HepG2 (cell line): ENCODE measurements around the gene NOTUM. TPM values are rescaled to one million over a fixed set of nuclear protein-coding genes. Genes with fewer than 3 reads are reported as not detected.
A peak's percentile ranks its signal among the peaks of the same experiment; 100 is the strongest.

Experiments used
- AHDC1 ChIP-seq: sonication (generic); formaldehyde crosslinking; IDR thresholded peaks from 2 replicates; pipeline ENCODE4 v1.5.1; 2020; ENCODE audit warnings: mild to moderate bottlenecking, missing genetic modification reagents, borderline replicate concordance
- CHD2 ChIP-seq: IDR thresholded peaks from 2 replicates; pipeline ENCODE4 v1.6.1; 2011; ENCODE audit warnings: low read depth, low read length, improper control_type of control experiment
- GATAD1 ChIP-seq: IDR thresholded peaks from 2 replicates; pipeline ENCODE4 v1.6.1; 2016; ENCODE audit warnings: missing genetic modification reagents, missing compliant biosample characterization
- ISX ChIP-seq: sonication (generic); formaldehyde crosslinking; conservative IDR thresholded peaks from 2 replicates; pipeline ENCODE4 v1.5.0; 2020; ENCODE audit warnings: missing genetic modification reagents
- MXD3 ChIP-seq: IDR thresholded peaks from 2 replicates; pipeline ENCODE4 v1.6.1; 2016; ENCODE audit warnings: mild to moderate bottlenecking, missing biosample characterization, missing genetic modification reagents
- NAIF1 ChIP-seq: sonication (generic); formaldehyde crosslinking; IDR thresholded peaks from 2 replicates; pipeline ENCODE4 v1.5.0; 2020; ENCODE audit warnings: mild to moderate bottlenecking, missing genetic modification reagents, borderline replicate concordance
- NFE2 ChIP-seq: sonication (generic); formaldehyde crosslinking; IDR thresholded peaks from 2 replicates; pipeline ENCODE4 v1.4.0; 2020; ENCODE audit warnings: missing genetic modification reagents
- NFIB ChIP-seq: sonication (generic); formaldehyde crosslinking; IDR thresholded peaks from 2 replicates; pipeline ENCODE4 v1.9.0; 2021; ENCODE audit warnings: missing genetic modification reagents, mild to moderate bottlenecking, borderline replicate concordance
- RARA ChIP-seq: IDR thresholded peaks from 2 replicates; pipeline ENCODE4 v1.6.1; 2016; ENCODE audit warnings: missing genetic modification reagents, missing compliant biosample characterization
- RFX5 ChIP-seq: IDR thresholded peaks from 2 replicates; pipeline ENCODE4 v1.6.1; 2011; ENCODE audit warnings: low read depth, low read length, improper control_type of control experiment
- SNAPC2 ChIP-seq: sonication (generic); formaldehyde crosslinking; IDR thresholded peaks from 2 replicates; pipeline ENCODE4 v1.8.1; 2022; ENCODE audit warnings: mild to moderate bottlenecking, missing genetic modification reagents
- SSRP1 ChIP-seq: IDR thresholded peaks from 2 replicates; pipeline ENCODE4 v1.6.1; 2016; ENCODE audit warnings: control low read depth
- STAG1 ChIP-seq: sonication (generic); formaldehyde crosslinking; IDR thresholded peaks from 2 replicates; pipeline ENCODE4 v1.4.0; 2020; ENCODE audit warnings: missing genetic modification reagents
- TCF7 ChIP-seq: sonication (generic); IDR thresholded peaks from 2 replicates; pipeline ENCODE4 v1.6.1; 2016; ENCODE audit warnings: antibody characterized with exemption, low read depth
- ZNF768 ChIP-seq: sonication (generic); formaldehyde crosslinking; IDR thresholded peaks from 2 replicates; pipeline ENCODE4 v1.4.0; 2020; ENCODE audit warnings: missing genetic modification reagents
- ZSCAN25 ChIP-seq: sonication (generic); formaldehyde crosslinking; IDR thresholded peaks from 2 replicates; pipeline ENCODE4 v1.8.0; 2022; ENCODE audit warnings: mild to moderate bottlenecking, missing genetic modification reagents
- polyA plus RNA-seq, 8 experiments: library from polyadenylated mRNA; depleted of rRNA in 3 of 8; stranded (reverse) in 7 of 8; unstranded in 1 of 8; fragments of >200 nt; fragmentation: Illumina TruSeq in 4 of 8; extraction: Trizol in 4 of 8; gene quantifications; 2 replicates each; pipeline versions ENCODE4 v1.2.1 to v1.2.3, GENCODE V29; 2011 to 2016; ENCODE audit warnings: low read depth in 4 of 8, missing spikeins in 1 of 8, mixed read lengths in 1 of 8; ENCODE audit not compliant: insufficient read depth in 1 of 8
- total RNA-seq, 5 experiments: library from RNA; depleted of rRNA; stranded (reverse); fragments of >200 nt; fragmentation: Illumina TruSeq; extraction: Trizol; gene quantifications; 2 replicates each; pipeline ENCODE4 v1.2.3, GENCODE V29; 2016; ENCODE audit warnings: low read depth in 1 of 5

Gene NOTUM
- total and polyA plus RNA-seq, 2 of the 13 experiments (the other 11 are each of a cell fraction or from before 2014, with no cell fraction given) = 150 to 160 TPM

GRCh38 chr17:81909966-81910839 lies 50.8 kb downstream of the NOTUM start (continued):
- TF ChIP-seq AHDC1 (CRISPR knock-in tag) (no peak), ISX (CRISPR knock-in tag) (peak; percentile 71; the same call in 1 of the 2 replicates), NFIB (CRISPR knock-in tag) (no peak), ZSCAN25 (CRISPR knock-in tag) (peak; percentile 91), STAG1 (CRISPR knock-in tag) (peak; percentile 18; the same call in 1 of the 2 replicates), CHD2 (peak; percentile 37; the same call in 1 of the 2 replicates), RARA (CRISPR knock-in tag) (peak; percentile 87), MXD3 (CRISPR knock-in tag) (peak; percentile 83), ZNF768 (CRISPR knock-in tag) (peak; percentile 40; the same call in 1 of the 2 replicates), NAIF1 (CRISPR knock-in tag) (no peak), SSRP1 (no peak), TCF7 (peak; percentile 19; the same call in 1 of the 2 replicates), GATAD1 (CRISPR knock-in tag) (no peak; the same call in none of the 2 replicates), NFE2 (CRISPR knock-in tag) (no peak), RFX5 (peak; percentile 34; the same call in 1 of the 2 replicates), SNAPC2 (no peak)
